Measurements from ENCODE around the gene CDC42BPB. TPM values are rescaled to one million over a fixed set of nuclear protein-coding genes. Genes with fewer than 3 reads are reported as not detected.

The CDC42BPB gene
- total RNA-seq, 1 experiment from 2014 or later, result 96.9 TPM

GRCh38 chr14:103087343-103087835, 30.0 kb upstream of the CDC42BPB start:
- ATAC-seq (no peak), DNase-seq (ENCODE audit: low spot score) (no peak)
- H3K4me1 Mint-ChIP-seq, result 0 out of 2 replicates have a peak, but pooled peaks cover 4% of the 10 kb centered on the region
- H3K4me3 Mint-ChIP-seq, result no peak overlapping the region
- H3K36me3 Mint-ChIP-seq, result no peaks in the 10 kb centered on the region
- no peak for TF ChIP-seq NFYB (CRISPR knock-in tag; conservative IDR thresholded peaks at IDR 0.05; ENCODE audit: low read depth)
- no peak for TF ChIP-seq IRF1 (CRISPR knock-in tag; IDR thresholded peaks at IDR 0.05)
- no peak for TF ChIP-seq ETV6 (CRISPR knock-in tag; IDR thresholded peaks at IDR 0.05)
- no peak for TF ChIP-seq ZNF317 (CRISPR knock-in tag; IDR thresholded peaks at IDR 0.05; ENCODE audit: borderline replicate concordance, low read depth)
- TF ChIP-seq EMX1 (CRISPR knock-in tag; IDR thresholded peaks at IDR 0.05), result no peak
- no peak for TF ChIP-seq IRF2 (CRISPR knock-in tag; IDR thresholded peaks at IDR 0.05; ENCODE audit: borderline replicate concordance, low read depth)
- no peak for TF ChIP-seq TCF7 (CRISPR knock-in tag; IDR thresholded peaks at IDR 0.05; ENCODE audit: low read depth)
- TF ChIP-seq ZNF281 (CRISPR knock-in tag; IDR thresholded peaks at IDR 0.05), result no peak
- TF ChIP-seq ZSCAN18 (CRISPR knock-in tag; IDR thresholded peaks at IDR 0.05), result no peak
- TF ChIP-seq FOXP1 (CRISPR knock-in tag; IDR thresholded peaks at IDR 0.05; ENCODE audit: borderline replicate concordance), result no peak
- TF ChIP-seq ZNF263 (CRISPR knock-in tag; IDR thresholded peaks at IDR 0.05; ENCODE audit: low read depth), result no peak
- H3K27ac Mint-ChIP-seq, result no peak overlapping the region
- peaks cover 20% of the 10 kb centered on the region for H3K27me3 Mint-ChIP-seq (ENCODE audit: low read depth)
- CTCF ChIA-PET, result interaction anchor here (0.6 to 6.7 kb wide), 7 partner anchors 9 to 54 kb away, joined by 6 to 65 read pairs (median 8); no protein-coding TSS in a partner anchor
- no peaks in the 10 kb centered on the region for H3K9me3 Mint-ChIP-seq
- POLR2A ChIA-PET, result no interaction called here

GRCh38 chr14:103086771-103087342, 29.5 kb upstream of the CDC42BPB start:
- no peak overlapping the region for H3K27ac Mint-ChIP-seq
- no peaks in the 10 kb centered on the region for H3K9me3 Mint-ChIP-seq
- H3K4me3 Mint-ChIP-seq, result no peak overlapping the region
- DNase-seq (ENCODE audit: low spot score) (no peak), ATAC-seq (no peak)
- H3K27me3 Mint-ChIP-seq (ENCODE audit: low read depth), result peaks cover 20% of the 10 kb centered on the region
- H3K4me1 Mint-ChIP-seq, result 0 out of 2 replicates have a peak, but pooled peaks cover 4% of the 10 kb centered on the region
- no peaks in the 10 kb centered on the region for H3K36me3 Mint-ChIP-seq
- CTCF ChIA-PET, result interaction anchor here (0.8 to 6.7 kb wide), 7 partner anchors 9 to 55 kb away, joined by 3 to 65 read pairs (median 8); no protein-coding TSS in a partner anchor
- POLR2A ChIA-PET, result no interaction called here
- TF ChIP-seq ZNF121 (CRISPR knock-in tag; IDR thresholded peaks at IDR 0.05) (peak; percentile 80; the same call in 1 of the 2 replicates), AFF4 (CRISPR knock-in tag; IDR thresholded peaks at IDR 0.05; ENCODE audit: borderline replicate concordance) (no peak)

All from WTC11 (cell line).